Sigmoid colon (tissue), 3 donors: ENCODE results near the gene CNTN2.

Experiments
- CTCF ChIP-seq, 4 experiments: fragments of 450-650 bp in 3 of 4; fragments of 200-600 bp in 1 of 4; IDR thresholded peaks; one replicate each; pipeline ENCODE4 v1.5.1; 2016 to 2019; ENCODE audit warnings: antibody characterized with exemption in 4 of 4, mild to moderate bottlenecking in 3 of 4, moderate library complexity in 2 of 4
- POLR2A ChIP-seq, 2 donors: fragments of 450-650 bp; IDR thresholded peaks; one replicate each; pipeline ENCODE4 v1.6.1; 2016; ENCODE audit warnings: antibody characterized with exemption in 2 of 2, mild to moderate bottlenecking in 2 of 2, moderate library complexity in 2 of 2

GRCh38 chr1:205047764-205048231, 4.8 kb downstream of the CNTN2 start:
- TF ChIP-seq POLR2A (IDR thresholded peaks at IDR 0.05) (no peak), CTCF (IDR thresholded peaks at IDR 0.05) (no peak)
